Body of pancreas (tissue), 4 donors: Measurements from ENCODE around the gene TOR4A.

Source experiments
- POLR2A ChIP-seq, 3 donors: fragments of 450-650 bp; IDR thresholded peaks; one replicate each; pipeline ENCODE4 v1.6.1; 2016; ENCODE audit warnings: antibody characterized with exemption in 3 of 3, mild to moderate bottlenecking in 2 of 3
- TF ChIP-seq, protein P1 (sequence below), 7 experiments: fragments of 450-650 bp in 4 of 7; fragments of 200-600 bp in 3 of 7; sonication (generic) in 3 of 7; IDR thresholded peaks; one replicate each; pipeline ENCODE4 v1.5.1; 2016 to 2019; ENCODE audit warnings: antibody characterized with exemption in 7 of 7

GRCh38 chr9:137303151-137303892 lies 25.8 kb downstream of the TOR4A start:
- no peak for TF ChIP-seq POLR2A (IDR thresholded peaks at IDR 0.05)
- TF ChIP-seq, protein P1, sequence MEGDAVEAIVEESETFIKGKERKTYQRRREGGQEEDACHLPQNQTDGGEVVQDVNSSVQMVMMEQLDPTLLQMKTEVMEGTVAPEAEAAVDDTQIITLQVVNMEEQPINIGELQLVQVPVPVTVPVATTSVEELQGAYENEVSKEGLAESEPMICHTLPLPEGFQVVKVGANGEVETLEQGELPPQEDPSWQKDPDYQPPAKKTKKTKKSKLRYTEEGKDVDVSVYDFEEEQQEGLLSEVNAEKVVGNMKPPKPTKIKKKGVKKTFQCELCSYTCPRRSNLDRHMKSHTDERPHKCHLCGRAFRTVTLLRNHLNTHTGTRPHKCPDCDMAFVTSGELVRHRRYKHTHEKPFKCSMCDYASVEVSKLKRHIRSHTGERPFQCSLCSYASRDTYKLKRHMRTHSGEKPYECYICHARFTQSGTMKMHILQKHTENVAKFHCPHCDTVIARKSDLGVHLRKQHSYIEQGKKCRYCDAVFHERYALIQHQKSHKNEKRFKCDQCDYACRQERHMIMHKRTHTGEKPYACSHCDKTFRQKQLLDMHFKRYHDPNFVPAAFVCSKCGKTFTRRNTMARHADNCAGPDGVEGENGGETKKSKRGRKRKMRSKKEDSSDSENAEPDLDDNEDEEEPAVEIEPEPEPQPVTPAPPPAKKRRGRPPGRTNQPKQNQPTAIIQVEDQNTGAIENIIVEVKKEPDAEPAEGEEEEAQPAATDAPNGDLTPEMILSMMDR (IDR thresholded peaks at IDR 0.05) = no peak
